Effector CD4-positive, alpha-beta T cell (primary cell): ENCODE measurements around the gene DIRAS3.
"Not testable (repeated sequence)": the region's sequence is repeated elsewhere in the genome, so short reads cannot be mapped to it uniquely, and the experiment has no call there.

Source experiments
- DNase-seq: peaks from one replicate; pipeline ENCODE4 v3.0.0-alpha.2; 2020

Gene DIRAS3

DNA sequence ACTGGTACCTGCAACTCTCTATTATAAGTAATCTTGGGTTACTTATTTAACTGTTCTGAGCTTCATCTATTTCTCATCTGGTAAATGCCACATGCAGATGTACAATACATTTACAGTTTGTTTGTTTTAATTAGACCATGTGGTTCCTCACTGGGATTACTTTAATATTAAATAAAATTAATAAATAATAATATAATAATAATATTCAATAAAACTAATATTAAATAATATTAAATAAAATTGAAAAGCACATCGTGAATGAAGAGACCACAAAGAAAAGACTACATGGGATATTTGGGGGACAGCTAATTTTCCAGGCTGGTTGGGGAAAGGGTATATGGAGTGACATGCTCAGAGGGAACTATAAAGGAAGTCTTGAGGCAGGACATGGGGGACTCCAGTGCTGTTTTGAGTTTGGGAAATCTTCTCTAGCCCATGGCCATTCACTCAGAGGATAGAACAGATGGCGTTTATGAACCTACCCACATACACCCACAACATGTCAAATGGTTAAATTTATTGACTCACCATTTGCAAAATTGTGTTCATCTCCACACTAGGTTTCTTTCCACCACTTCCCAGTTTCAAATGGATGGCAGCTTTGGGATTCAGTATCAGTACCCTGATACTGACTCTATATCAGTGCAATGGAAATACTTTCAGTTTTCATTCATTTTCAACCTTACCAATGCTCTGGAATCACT, 25.6 kb downstream of the DIRAS3 start:
- DNase-seq: no peak

DNA sequence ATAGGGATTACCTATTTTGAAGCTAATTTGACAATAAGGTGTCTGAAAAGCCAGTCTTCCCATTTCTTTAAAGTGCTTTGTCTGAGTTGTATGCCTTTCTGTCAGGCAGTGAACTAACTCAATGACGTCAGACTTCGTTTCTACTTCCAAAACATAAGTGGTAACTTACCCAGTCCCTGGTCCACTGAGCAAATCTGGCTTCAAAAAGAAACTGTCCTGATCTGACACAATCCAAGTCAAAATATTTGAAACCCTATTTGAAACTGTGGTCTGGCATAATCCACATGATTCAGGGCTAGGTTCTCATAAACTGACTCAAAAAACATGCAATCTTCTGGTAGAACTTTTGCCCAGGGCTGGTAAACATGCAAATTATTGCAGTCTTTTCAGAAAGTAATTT, 34.0 kb downstream of the DIRAS3 start:
- no peak for DNase-seq

DNA sequence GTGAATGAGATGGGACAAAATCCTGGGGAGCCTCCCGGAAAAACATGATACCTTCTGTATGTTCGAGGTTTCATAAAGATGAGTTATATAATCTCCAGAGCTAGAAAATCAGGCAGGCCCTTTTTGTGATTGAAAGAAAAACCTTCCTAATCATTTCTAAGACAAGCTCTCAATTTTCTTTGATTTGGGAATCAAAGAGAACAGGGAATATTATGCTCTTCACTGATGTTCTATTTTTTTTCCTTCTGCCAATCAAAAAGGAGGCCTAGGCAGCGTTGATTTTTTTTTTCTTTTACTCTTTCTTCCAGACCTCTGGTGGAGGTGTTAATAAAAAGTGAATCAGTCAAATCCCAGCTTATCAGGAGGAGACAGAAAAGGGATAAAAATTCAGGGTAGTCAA, 34.5 kb downstream of the DIRAS3 start:
- no peak for DNase-seq

DNA sequence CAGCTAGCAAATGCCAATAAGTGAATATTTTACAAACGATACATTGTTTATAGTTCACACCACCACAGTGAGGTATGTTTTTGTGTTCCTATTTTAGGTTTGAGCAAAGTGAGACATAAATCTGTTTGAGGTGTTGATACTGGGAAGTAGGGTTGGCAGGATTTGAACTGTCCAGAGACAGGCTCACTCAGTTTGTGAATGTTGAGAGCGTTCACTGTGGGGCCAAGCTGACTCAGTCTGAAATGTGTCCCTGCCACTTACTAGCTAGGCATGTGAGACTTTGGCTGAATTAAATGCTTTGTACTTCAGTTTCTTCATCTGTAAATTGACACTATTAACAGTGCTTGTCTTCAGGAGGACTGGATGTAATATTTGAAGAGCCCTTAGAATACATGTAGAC, 35.1 kb downstream of the DIRAS3 start:
- no peak for DNase-seq

DNA sequence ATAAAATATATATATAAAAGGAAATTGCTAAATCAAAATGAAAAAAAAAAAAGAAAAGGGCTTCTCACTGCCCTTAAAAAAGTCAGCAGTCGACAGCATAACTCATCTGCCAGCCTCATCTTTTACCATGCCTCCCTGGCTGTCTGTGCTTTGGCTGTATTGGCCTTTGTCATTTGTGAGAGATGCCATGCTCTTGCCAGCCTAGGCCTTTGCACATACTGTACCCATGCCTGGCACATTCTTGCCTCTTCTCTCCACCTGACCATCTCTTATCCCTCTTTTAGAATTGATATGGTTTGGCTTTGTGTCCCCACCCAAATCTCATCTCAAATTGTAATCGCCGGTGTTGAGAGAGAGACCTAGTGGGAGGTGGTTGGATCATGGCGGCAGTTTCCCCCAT, 37.1 kb downstream of the DIRAS3 start:
- DNase-seq: no peak

DNA sequence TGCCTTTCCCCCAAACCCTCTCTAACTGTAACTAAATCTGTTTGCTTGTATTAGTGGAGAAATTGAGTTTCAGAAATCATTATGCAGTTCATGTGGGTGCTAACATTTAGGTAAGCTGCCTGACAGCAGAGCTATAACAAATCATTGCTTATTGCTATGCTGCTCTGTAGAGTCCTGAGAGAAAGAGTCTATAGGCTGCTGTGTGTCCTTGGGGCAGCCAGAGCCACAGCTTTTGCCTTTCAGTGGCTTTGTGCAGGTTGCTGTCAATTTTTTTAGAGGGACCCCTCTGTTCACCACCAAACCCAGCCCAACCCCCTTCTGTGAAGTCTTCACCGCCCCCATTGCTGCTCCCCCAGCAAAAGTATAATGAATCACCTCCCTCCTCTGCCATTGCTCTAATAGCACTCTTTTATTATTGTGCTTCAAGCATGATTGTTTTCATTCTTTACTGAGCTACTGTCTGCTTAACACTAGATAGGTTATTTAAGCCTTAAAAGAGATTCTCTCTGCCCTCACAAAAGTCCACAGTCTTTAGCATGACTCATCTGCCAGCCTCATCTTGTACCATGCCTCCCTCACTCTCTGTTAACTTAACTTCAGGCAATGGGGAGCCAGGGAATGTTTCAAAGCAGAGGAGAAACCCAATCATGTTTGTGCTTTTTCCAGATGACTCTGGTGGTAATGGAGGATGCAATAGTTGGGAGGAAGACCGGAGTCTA, 38.6 kb downstream of the DIRAS3 start:
- DNase-seq: no peak

DNA sequence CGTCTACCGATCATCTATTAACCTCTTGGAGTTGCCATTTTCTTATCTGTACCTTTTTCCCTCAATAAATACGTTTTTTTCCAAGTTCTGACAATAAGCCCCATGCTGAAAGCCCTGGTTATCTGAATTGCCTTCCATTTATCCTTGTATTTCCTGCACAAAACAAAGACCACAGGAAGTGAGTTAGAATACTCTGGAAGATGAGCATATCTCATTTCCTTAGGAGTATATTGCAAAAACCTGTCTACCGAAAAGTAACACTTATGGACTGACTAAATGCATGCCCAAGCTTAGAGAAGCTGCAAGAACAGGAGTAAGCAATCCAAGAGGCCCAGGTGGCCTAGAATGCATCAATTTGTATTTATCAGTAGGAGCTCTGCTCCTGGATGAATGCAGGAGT, 39.9 kb downstream of the DIRAS3 start:
- no peak for DNase-seq

DNA sequence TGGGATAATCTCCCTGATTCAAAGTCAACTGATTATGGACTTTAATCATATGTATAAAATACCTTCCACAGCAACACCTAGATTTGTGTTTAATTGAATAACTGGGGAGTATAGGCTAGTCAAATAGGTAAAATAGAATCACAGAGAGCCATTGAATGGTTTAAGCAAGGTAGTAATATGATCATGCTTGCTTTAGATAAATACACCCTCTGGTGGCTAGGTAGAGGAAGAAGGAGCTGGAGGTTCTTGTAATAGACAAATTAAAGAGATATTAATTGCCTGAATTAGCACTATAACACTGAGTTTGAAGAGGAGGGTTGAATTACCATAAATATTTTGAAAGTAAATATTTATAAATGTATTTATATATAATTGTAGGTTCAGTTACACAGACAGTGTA, 40.3 kb downstream of the DIRAS3 start:
- DNase-seq: no peak

DNA sequence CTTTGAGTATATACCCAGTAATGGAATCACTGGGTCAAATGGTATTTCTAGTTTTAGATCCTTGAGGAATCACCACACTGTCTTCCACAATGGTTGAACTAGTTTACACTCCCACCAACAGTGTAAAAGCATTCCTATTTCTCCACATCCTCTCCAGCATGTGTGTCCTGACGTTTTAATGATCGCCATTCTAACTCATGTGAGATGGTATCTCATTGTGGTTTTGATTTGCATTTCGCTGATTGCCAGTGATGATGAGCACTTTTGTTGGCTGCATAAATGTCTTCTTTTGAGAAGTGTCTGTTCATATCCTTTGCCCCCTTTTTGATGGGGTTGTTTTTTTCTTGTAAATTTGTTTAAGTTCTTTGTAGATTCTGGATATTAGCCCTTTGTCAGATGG, 46.8 kb downstream of the DIRAS3 start:
- DNase-seq: not testable (repeated sequence)

DNA sequence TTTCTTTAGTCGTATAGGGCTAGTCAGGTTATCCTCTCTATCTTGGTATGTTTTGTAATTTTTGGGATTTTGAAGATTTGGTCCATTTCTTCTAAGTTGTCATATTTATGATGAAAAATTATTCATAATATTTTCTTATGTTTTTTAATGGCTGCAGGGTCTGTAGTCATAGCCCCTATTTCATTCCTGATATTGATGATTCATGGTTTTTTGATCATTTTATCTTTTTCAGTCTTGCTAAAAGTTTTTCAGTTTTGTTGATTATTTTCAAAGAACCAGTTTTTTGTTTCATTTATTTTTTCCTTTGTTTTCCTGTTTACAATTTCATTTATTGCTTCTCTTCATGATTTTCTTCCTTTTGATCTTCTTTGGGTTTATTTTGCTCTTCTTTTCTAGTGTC, 50.2 kb downstream of the DIRAS3 start:
- DNase-seq: no peak

DNA sequence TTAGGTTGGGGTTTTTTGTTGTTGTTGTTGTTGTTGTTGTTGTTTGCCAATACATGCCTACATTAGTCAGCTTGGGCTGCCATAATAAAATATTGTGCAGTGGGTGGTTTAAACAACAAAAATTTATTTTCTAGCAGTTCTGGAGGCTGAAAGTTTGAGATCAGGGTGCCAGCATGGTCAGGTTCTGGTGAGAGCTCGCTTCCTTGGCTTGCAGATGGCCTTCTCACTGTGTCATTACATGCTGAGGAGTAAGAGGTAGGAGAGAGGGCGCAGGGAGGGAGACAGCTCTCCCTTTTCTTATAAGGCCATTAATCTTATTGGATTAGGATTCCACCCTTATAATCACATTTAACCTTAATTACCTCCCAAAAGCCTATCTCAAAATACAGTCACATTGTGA, 52.7 kb downstream of the DIRAS3 start:
- no peak for DNase-seq
